ENCODE data around the gene LCP2. TPM values are rescaled to one million over a fixed set of nuclear protein-coding genes. Genes with fewer than 3 reads are reported as not detected.

The LCP2 gene
- total and polyA plus RNA-seq, 8 donors: 7.0 to 110 (median 9.5) TPM

GRCh38 chr5:170319301-170319700 lies 21.7 kb upstream of the LCP2 start:
- H3K4me3 ChIP-seq: no peak overlapping the region
- H3K27me3 ChIP-seq: no peaks in the 10 kb centered on the region
- TF ChIP-seq CTCF (IDR thresholded peaks at IDR 0.05): no peak
- no peaks in the 10 kb centered on the region for H3K9me3 ChIP-seq
- no peak overlapping the region for H3K27ac ChIP-seq
- H3K4me1 ChIP-seq: peaks cover 4 to 15% of the 10 kb centered on the region in 2 donors
- no peak for ATAC-seq
- H3K36me3 ChIP-seq: no peaks in the 10 kb centered on the region
- DNase-seq: no peak
- intact Hi-C loops (cut with DNase I): no loop called here

GRCh38 chr5:170317499-170317898 lies 19.9 kb upstream of the LCP2 start:
- Histone ChIP-seq H3K4me3 (no peak overlapping the region), H3K27me3 (no peaks in the 10 kb centered on the region), H3K27ac (no peak overlapping the region), H3K36me3 (no peaks in the 10 kb centered on the region), H3K9me3 (no peaks in the 10 kb centered on the region), H3K4me1 (peaks cover 4 to 33% of the 10 kb centered on the region in 2 donors)
- no peak for DNase-seq
- ATAC-seq: no peak
- no peak for TF ChIP-seq CTCF (IDR thresholded peaks at IDR 0.05)
- intact Hi-C loops (cut with DNase I): no loop called here

GRCh38 chr5:170316937-170317336 lies 19.4 kb upstream of the LCP2 start:
- no peak for TF ChIP-seq CTCF (IDR thresholded peaks at IDR 0.05)
- Histone ChIP-seq H3K4me3 (no peak overlapping the region), H3K9me3 (no peaks in the 10 kb centered on the region), H3K4me1 (peaks cover 4 to 39% of the 10 kb centered on the region in 2 donors), H3K27ac (no peak overlapping the region), H3K27me3 (no peaks in the 10 kb centered on the region), H3K36me3 (no peaks in the 10 kb centered on the region)
- intact Hi-C loops (cut with DNase I): no loop called here
- no peak for DNase-seq
- ATAC-seq: no peak

GRCh38 chr5:170315154-170315553 lies 17.6 kb upstream of the LCP2 start:
- ATAC-seq: peak; percentile 35
- intact Hi-C loops (cut with DNase I): no loop called here
- Histone ChIP-seq H3K36me3 (no peaks in the 10 kb centered on the region), H3K4me1 (peaks cover 4 to 57% of the 10 kb centered on the region in 2 donors), H3K27ac (peak overlapping the region; percentile 37 to 83), H3K9me3 (no peaks in the 10 kb centered on the region), H3K27me3 (no peaks in the 10 kb centered on the region), H3K4me3 (no peak overlapping the region)
- peak in 2 of 4 donors; percentile 68 to 85 for DNase-seq
- TF ChIP-seq CTCF (IDR thresholded peaks at IDR 0.05): no peak

- Histone ChIP-seq H3K27ac (peak overlapping the region; percentile 37 to 83), H3K9me3 (no peaks in the 10 kb centered on the region), H3K36me3 (no peaks in the 10 kb centered on the region), H3K27me3 (no peaks in the 10 kb centered on the region), H3K4me1 (peaks cover 4 to 62% of the 10 kb centered on the region in 2 donors), H3K4me3 (no peak overlapping the region)
- intact Hi-C loops (cut with DNase I): no loop called here
- DNase-seq (no peak), ATAC-seq (no peak)
- no peak for TF ChIP-seq CTCF (IDR thresholded peaks at IDR 0.05)
Observed at GRCh38 chr5:170314541-170315095, 17.0 kb upstream of the LCP2 start.

All from left lung (tissue), 10 donors.